ENCODE results near the gene STYXL2. TPM values are rescaled to one million over a fixed set of nuclear protein-coding genes. Genes with fewer than 3 reads are reported as not detected.

STYXL2 gene
- 100 to 1,000 TPM in 5 of 10 donors, 10 to 100 TPM in 5; 46.5 to 138 (median 96.1) TPM for polyA plus RNA-seq (ENCODE audit: insufficient read length in 10 of 10)
- long read RNA-seq, donor 1, full-length matches to known transcripts, result 11 of 40 reads
- long read RNA-seq, donor 1, partial matches to known transcripts, result 29 of 40 reads
- long read RNA-seq, donor 1, other reads (novel, unspliced or antisense), result 0 of 40 reads
- long read RNA-seq, donor 2, full-length matches to known transcripts, result 10 of 20 reads
- long read RNA-seq, donor 2, partial matches to known transcripts, result 10 of 20 reads
- long read RNA-seq, donor 2, other reads (novel, unspliced or antisense), result 0 of 20 reads
- long read RNA-seq, donor 3, result 0 reads
- long read RNA-seq, donor 4, full-length matches to known transcripts, result 7 of 33 reads
- long read RNA-seq, donor 4, partial matches to known transcripts, result 26 of 33 reads
- long read RNA-seq, donor 4, other reads (novel, unspliced or antisense), result 0 of 33 reads
- long read RNA-seq, donor 5, full-length matches to known transcripts, result 3 of 10 reads
- long read RNA-seq, donor 5, partial matches to known transcripts, result 7 of 10 reads
- long read RNA-seq, donor 5, other reads (novel, unspliced or antisense), result 0 of 10 reads
- long read RNA-seq, donor 6, full-length matches to known transcripts, result 7 of 79 reads
- long read RNA-seq, donor 6, partial matches to known transcripts, result 72 of 79 reads
- long read RNA-seq, donor 6, other reads (novel, unspliced or antisense), result 0 of 79 reads
- long read RNA-seq, donor 7, full-length matches to known transcripts, result 5 of 29 reads
- long read RNA-seq, donor 7, partial matches to known transcripts, result 24 of 29 reads
- long read RNA-seq, donor 7, other reads (novel, unspliced or antisense), result 0 of 29 reads
- long read RNA-seq, donor 8, full-length matches to known transcripts, result 3 of 3 reads
- long read RNA-seq, donor 8, partial matches to known transcripts, result 0 of 3 reads
- long read RNA-seq, donor 8, other reads (novel, unspliced or antisense), result 0 of 3 reads
- long read RNA-seq, donor 9, result 0 reads

- DNase-seq, result peak; percentile 61 to 76 (median 73)
Observed at GRCh38 chr1:167093846-167094516, at the start of gene STYXL2. Gene STYXL2 (plus strand): TSS chr1:167094075. CDS start chr1:167094850, 775 bp downstream.

DNA sequence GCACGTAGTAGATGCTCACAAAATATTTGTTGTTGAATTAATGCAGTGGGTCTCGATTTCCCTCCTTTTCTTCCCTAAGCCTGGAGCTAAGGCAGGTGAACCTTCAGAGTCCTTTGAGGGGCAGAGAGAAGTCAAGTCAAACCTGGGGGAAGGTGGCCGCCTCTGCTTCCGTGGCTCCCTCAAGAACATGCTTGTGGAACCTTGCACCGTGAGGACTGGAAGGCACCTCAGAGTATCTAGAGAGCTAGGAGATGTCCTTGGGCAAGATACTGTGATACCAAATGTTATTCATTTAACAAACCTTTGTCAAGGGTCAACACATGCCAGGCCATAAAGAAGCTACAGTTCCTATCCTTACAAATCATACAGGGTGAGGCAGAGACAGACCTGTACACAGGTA is 42.0 kb upstream of the STYXL2 start:
- DNase-seq, result no peak

GRCh38 chr1:167052389-167052788 is 41.5 kb upstream of the STYXL2 start:
- DNase-seq, result no peak

DNA sequence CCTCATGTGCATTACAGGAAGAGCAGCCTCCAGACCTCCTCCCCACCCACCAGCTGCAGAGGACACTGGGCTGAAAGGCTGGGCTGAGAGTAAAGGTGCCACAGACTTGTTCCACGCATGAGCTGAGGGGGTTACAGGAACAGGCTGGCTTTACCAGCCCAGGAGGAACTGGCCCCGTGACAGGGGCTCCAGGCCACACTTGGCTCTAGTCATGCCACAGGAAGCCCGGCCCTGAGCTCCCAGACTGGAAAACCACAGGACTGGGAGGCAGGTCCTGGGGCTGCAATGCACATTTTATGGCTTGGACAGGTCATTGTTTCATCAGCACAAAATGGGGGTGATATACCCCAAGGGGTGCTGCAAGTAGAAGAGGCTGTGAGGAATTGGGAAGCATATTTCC is 39.3 kb upstream of the STYXL2 start:
- no peak for DNase-seq

- DNase-seq, result no peak
Observed at GRCh38 chr1:167054946-167055630, 38.8 kb upstream of the STYXL2 start.

DNA sequence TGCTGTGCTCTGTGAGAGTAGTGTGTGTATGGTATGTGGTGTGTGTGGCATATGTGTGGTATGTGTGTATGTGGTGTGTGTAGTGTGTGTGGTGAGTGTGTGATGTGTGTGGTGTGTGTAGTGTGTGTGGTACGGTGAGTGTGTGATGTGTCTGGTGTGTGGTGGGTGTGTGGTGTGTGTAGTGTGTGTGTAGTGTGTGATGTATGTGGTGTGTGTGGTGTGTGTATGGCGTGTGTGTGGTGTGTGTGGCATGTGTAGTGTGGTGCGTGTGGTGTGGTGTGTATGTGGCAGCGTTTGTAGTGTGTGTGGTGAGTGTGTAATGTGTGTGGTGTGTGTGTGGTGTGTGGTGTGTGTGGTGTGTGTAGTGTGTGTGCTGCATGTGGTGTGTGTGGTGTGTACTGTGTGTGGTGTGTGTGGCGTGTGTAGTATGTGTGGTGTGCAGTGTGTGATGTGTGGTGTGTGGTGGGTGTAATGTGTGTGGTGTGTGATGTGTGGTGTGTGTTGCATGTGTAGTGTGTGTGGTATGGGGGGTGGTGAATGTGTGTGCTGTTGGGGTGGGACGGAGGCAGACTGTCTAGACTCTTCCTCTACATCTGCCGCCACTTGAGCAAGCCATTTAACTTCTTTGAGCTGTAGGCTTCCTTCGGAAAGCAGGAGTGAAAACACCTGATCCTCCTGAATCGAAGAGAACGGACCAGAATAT is 37.2 kb upstream of the STYXL2 start:
- DNase-seq, result no peak

DNA sequence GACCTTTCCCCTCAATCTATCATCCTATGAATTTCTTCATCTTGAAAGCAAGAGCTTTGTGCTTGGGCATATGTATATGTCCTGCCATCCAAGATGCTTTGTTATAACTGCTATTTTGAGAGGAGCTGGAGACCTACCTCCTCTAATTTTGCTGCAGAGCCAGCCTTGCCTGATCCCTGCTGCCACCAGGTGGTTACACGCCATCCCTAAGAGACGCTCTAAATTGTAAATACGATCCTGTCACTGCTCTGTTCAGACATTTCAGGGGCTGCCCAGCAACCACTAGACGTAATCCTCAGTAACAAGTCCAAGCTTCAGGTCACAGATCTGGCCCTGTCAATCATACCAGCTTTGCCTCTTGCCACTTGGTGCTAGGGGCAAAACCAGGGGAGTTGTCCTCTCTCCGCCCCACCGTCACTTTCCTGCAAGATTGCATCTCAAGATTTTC is 36.6 kb upstream of the STYXL2 start:
- DNase-seq, result peak in 2 of 3 donors; percentile 8 to 37

GRCh38 chr1:167059045-167059808 is 34.6 kb upstream of the STYXL2 start:
- peak; percentile 47 to 85 (median 78) for DNase-seq

DNA sequence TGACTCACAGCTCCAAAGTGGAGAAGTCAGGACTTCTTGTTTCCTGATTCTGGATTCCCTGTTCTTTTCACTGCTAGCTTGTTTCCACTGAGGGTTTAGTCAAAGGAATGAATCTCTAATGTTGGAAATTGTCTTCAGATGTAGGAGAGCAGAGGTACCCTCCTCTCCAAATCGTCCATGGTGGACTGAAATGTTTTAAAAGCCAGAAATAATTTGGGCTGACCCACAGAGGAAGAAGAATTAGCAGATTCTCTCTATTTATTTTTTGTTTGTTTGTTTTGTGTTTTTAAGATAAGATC is 34.1 kb upstream of the STYXL2 start:
- DNase-seq, result no peak

- no peak for DNase-seq
Observed at GRCh38 chr1:167060141-167061072, 33.5 kb upstream of the STYXL2 start.

GRCh38 chr1:167061073-167061464 is 32.8 kb upstream of the STYXL2 start:
- DNase-seq, result no peak

GRCh38 chr1:167064621-167065020 is 29.3 kb upstream of the STYXL2 start:
- DNase-seq, result no peak

DNA sequence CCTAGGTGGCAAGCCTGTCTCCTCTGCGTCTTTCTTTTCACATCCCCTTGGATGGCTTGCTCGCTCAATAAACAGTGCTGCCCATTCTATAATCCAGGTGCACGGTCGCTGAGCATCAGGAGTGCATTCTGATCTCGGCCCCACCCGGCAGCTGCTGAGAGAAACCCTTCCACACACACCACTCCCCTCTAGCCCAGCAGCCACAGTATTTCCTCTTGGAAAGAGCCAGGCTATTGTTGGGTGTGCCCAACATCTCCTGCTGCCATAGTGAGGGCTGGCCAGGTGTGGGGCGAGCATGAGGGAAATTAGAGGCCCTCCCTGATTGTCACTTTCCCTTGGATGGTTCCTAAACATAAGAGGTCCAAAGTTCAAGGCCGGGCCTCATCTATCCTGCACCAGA is 28.4 kb upstream of the STYXL2 start:
- no peak for DNase-seq

DNA sequence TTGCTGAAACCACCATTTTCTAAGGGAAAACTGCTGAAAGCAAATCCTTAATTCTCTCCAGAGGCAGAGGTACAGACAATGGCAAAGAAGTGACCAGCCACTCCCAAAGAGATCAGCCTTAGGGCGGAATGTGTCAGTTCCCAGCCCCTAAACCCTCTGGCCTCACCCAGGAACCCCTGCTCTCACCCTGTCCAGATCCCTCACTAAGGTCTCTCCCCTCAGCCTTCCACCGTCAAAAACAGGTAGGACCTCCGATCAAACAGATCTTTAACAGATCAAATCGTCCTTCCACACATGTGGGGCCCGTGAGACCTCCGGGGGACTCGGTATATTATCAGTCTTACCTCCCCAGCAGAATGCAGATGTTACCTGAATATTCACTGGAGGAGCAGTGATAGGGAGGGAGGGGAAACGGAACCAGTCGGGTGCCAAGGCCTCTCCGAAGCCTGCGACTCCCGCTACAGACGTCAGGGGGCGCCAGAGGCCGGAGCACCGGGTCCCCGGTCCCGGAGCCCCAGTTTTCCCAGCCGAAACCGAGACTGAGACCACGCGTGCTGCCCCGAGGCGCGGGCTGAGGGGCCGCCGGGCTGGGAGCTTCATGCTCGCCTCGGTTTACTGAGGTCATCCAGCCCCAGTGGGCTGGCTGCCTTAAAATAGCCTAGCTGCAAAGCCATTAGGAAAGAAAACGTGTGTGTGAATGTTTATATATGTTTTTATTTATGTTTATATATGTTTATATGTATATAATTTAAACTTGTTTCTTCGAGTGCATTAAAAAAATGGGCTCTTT is 27.3 kb upstream of the STYXL2 start:
- DNase-seq, result peak; percentile 31 to 83 (median 76)

- DNase-seq, result no peak
Observed at GRCh38 chr1:167067904-167068303, 26.0 kb upstream of the STYXL2 start.

GRCh38 chr1:167068761-167069160 is 25.1 kb upstream of the STYXL2 start:
- no peak for DNase-seq

GRCh38 chr1:167071286-167071685 is 22.6 kb upstream of the STYXL2 start:
- no peak for DNase-seq

- no peak for DNase-seq
Observed at GRCh38 chr1:167076136-167076710, 17.7 kb upstream of the STYXL2 start.

All from muscle of back (tissue), 13 donors.